Mesendoderm (in vitro differentiated cells): Measurements from ENCODE around the gene FFAR2. TPM values are rescaled to one million over a fixed set of nuclear protein-coding genes. Genes with fewer than 3 reads are reported as not detected.

Source experiments
- DNase-seq: peaks from one replicate; pipeline ENCODE4 v3.0.0; 2013
- H2AK5ac ChIP-seq: 2 replicates; pipeline ENCODE4 v1.6.1; 2013; ENCODE audit warnings: low read length, inconsistent platforms
- H2BK120ac ChIP-seq: 2 replicates; pipeline ENCODE4 v1.6.1; 2013; ENCODE audit warnings: low read depth, mild to moderate bottlenecking, low read length, moderate library complexity, mixed read lengths
- H2BK15ac ChIP-seq: replicated peaks from 2 replicates; pipeline ENCODE4 v1.6.1; 2013; ENCODE audit warnings: low read depth, mild to moderate bottlenecking, moderate library complexity
- H2BK5ac ChIP-seq: 2 replicates; pipeline ENCODE4 v1.6.1; 2013; ENCODE audit warnings: low read length, inconsistent platforms
- H3K18ac ChIP-seq: 2 replicates; pipeline ENCODE4 v1.6.1; 2013; ENCODE audit warnings: mild to moderate bottlenecking, low read length, mixed read lengths
- H3K23ac ChIP-seq: one replicate; pipeline ENCODE4 v1.6.1; 2013; ENCODE audit warnings: low read length
- H3K27ac ChIP-seq: 2 replicates; pipeline ENCODE4 v1.5.1; 2013; ENCODE audit warnings: low read depth, mild to moderate bottlenecking, inconsistent platforms, low read length, moderate library complexity
- H3K27me3 ChIP-seq: 2 replicates; pipeline ENCODE4 v1.6.1; 2013; ENCODE audit warnings: low read length, control low read depth, mild to moderate bottlenecking, inconsistent platforms; ENCODE audit not compliant: insufficient read depth, poor library complexity
- H3K36me3 ChIP-seq: 2 replicates; pipeline ENCODE4 v1.6.1; 2013; ENCODE audit warnings: low read length, inconsistent platforms; ENCODE audit not compliant: control insufficient read depth, insufficient read depth
- H3K4ac ChIP-seq: one replicate; pipeline ENCODE4 v1.6.1; 2013; ENCODE audit warnings: low read depth, mild to moderate bottlenecking, low read length, moderate library complexity
- H3K4me1 ChIP-seq: 2 replicates; pipeline ENCODE4 v1.6.1; 2013; ENCODE audit warnings: low read depth, low read length, inconsistent platforms; ENCODE audit not compliant: control insufficient read depth
- H3K4me2 ChIP-seq: 2 replicates; pipeline ENCODE4 v1.6.1; 2013; ENCODE audit warnings: low read length
- H3K4me3 ChIP-seq: 2 replicates; pipeline ENCODE4 v1.5.1; 2013; ENCODE audit warnings: mild to moderate bottlenecking, low read length
- H3K56ac ChIP-seq: one replicate; pipeline ENCODE4 v1.6.1; 2013; ENCODE audit warnings: low read length
- H3K79me1 ChIP-seq: 2 replicates; pipeline ENCODE4 v1.6.1; 2013; ENCODE audit warnings: low read length, inconsistent platforms
- H3K79me2 ChIP-seq: 2 replicates; pipeline ENCODE4 v1.6.1; 2013; ENCODE audit warnings: mild to moderate bottlenecking, low read length; ENCODE audit not compliant: control insufficient read depth, insufficient read depth
- H3K9ac ChIP-seq: 2 replicates; pipeline ENCODE4 v1.6.1; 2013; ENCODE audit warnings: low read length, inconsistent platforms
- H4K5ac ChIP-seq: one replicate; pipeline ENCODE4 v1.6.1; 2013; ENCODE audit warnings: low read length
- H4K8ac ChIP-seq: one replicate; pipeline ENCODE4 v1.6.1; 2013; ENCODE audit warnings: low read depth, mild to moderate bottlenecking, control low read depth, low read length, moderate library complexity
- WGBS: extraction: QIAGEN DNeasy Blood & Tissue Kit; methylation state at CpG from one replicate; pipeline ENCODE4 v1.1.7; 2013; ENCODE audit warnings: low lambda C conversion rate, missing lambda C conversion rate; ENCODE audit not compliant: insufficient coverage; ENCODE audit errors: extremely low coverage; 5-methylcytosine and 5-hydroxymethylcytosine counted together
- small RNA-seq: library from polyadenylated mRNA; stranded (forward); fragments of <200 nt; extraction: miRNeasy Mini kit (QIAGEN cat#:217004); gene quantifications from one replicate; pipeline ENCODE3, GENCODE V24; 2013; ENCODE audit not compliant: insufficient read depth

The FFAR2 gene

GRCh38 chr19:35498220-35498619 is 50.2 kb downstream of the FFAR2 start:
- H2BK120ac ChIP-seq = no peak overlapping the region
- H3K27me3 ChIP-seq = no peaks in the 10 kb centered on the region
- no peak overlapping the region for H3K18ac ChIP-seq
- no peak overlapping the region for H3K27ac ChIP-seq
- WGBS = no CpG with 5 or more reads among the region's 3 CpGs
- H3K4me1 ChIP-seq = no peaks in the 10 kb centered on the region
- H2BK5ac ChIP-seq = no peak overlapping the region
- no peak overlapping the region for H4K8ac ChIP-seq
- H3K79me2 ChIP-seq = no peaks in the 10 kb centered on the region
- no peak overlapping the region for H2AK5ac ChIP-seq
- H2BK15ac ChIP-seq = no peak overlapping the region
- no peaks in the 10 kb centered on the region for H3K79me1 ChIP-seq
- H3K4me2 ChIP-seq = no peak overlapping the region
- no peak for DNase-seq
- H3K4me3 ChIP-seq = no peak overlapping the region
- H3K36me3 ChIP-seq = peaks cover 14% of the 10 kb centered on the region
- H3K4ac ChIP-seq = no peak overlapping the region
- H3K23ac ChIP-seq = no peak overlapping the region
- H4K5ac ChIP-seq = no peak overlapping the region
- no peak overlapping the region for H3K9ac ChIP-seq
- no peak overlapping the region for H3K56ac ChIP-seq

GRCh38 chr19:35498984-35499527 is 51.0 kb downstream of the FFAR2 start:
- Histone ChIP-seq H3K18ac (no peak overlapping the region), H3K27me3 (no peaks in the 10 kb centered on the region), H2BK15ac (no peak overlapping the region), H3K9ac (no peak overlapping the region), H4K5ac (no peak overlapping the region), H3K4me2 (no peak overlapping the region), H2BK5ac (no peak overlapping the region), H3K79me1 (no peaks in the 10 kb centered on the region), H3K4me1 (no peaks in the 10 kb centered on the region), H3K36me3 (peaks cover 14% of the 10 kb centered on the region), H2AK5ac (no peak overlapping the region), H3K4me3 (no peak overlapping the region), H3K79me2 (no peaks in the 10 kb centered on the region), H3K4ac (no peak overlapping the region), H3K23ac (no peak overlapping the region), H3K56ac (no peak overlapping the region), H3K27ac (no peak overlapping the region), H2BK120ac (no peak overlapping the region), H4K8ac (no peak overlapping the region)
- no peak for DNase-seq
- WGBS = no CpG with 5 or more reads among the region's 9 CpGs

GRCh38 chr19:35500611-35501010 is 52.6 kb downstream of the FFAR2 start:
- H2BK120ac ChIP-seq = no peak overlapping the region
- no peak overlapping the region for H2BK5ac ChIP-seq
- H3K4me1 ChIP-seq = no peaks in the 10 kb centered on the region
- no peak for DNase-seq
- H3K79me1 ChIP-seq = peaks cover 2% of the 10 kb centered on the region
- H3K4ac ChIP-seq = no peak overlapping the region
- no peak overlapping the region for H3K27ac ChIP-seq
- no peak overlapping the region for H4K8ac ChIP-seq
- no peak overlapping the region for H2BK15ac ChIP-seq
- WGBS = no CpG with 5 or more reads among the region's 10 CpGs
- no peak overlapping the region for H3K56ac ChIP-seq
- H2AK5ac ChIP-seq = no peak overlapping the region
- no peaks in the 10 kb centered on the region for H3K27me3 ChIP-seq
- H3K9ac ChIP-seq = no peak overlapping the region
- H3K4me2 ChIP-seq = no peak overlapping the region
- H3K79me2 ChIP-seq = no peaks in the 10 kb centered on the region
- H3K18ac ChIP-seq = no peak overlapping the region
- peaks cover 20% of the 10 kb centered on the region for H3K36me3 ChIP-seq
- no peak overlapping the region for H3K4me3 ChIP-seq
- H3K23ac ChIP-seq = no peak overlapping the region
- H4K5ac ChIP-seq = no peak overlapping the region

Small RNA genes within 50 kb of the gene (small RNA-seq; reads per million reads assigned to genes)
- not detected for gene RN7SL491P
